NCI-H2171 treated with DMSO at 0.1 percent for 48 hours (cell line): ENCODE data around the gene FAM171A2.
A peak's percentile ranks its signal among the peaks of the same experiment; 100 is the strongest.
"Not testable (repeated sequence)": the region's sequence is repeated elsewhere in the genome, so short reads cannot be mapped to it uniquely, and the experiment has no call there.

ENCODE experiments used
- DNase-seq: peaks from one replicate; lab custom pipeline; 2025; lab: John Stamatoyannopoulos, UW

FAM171A2 gene

GRCh38 chr17:44363613-44364159 lies at the start of gene FAM171A2:
Gene FAM171A2, minus strand, starts transcription at chr17:44363853. Its CDS starts 139 bp downstream, at chr17:44363714.
- peak; percentile 45 for DNase-seq

DNA sequence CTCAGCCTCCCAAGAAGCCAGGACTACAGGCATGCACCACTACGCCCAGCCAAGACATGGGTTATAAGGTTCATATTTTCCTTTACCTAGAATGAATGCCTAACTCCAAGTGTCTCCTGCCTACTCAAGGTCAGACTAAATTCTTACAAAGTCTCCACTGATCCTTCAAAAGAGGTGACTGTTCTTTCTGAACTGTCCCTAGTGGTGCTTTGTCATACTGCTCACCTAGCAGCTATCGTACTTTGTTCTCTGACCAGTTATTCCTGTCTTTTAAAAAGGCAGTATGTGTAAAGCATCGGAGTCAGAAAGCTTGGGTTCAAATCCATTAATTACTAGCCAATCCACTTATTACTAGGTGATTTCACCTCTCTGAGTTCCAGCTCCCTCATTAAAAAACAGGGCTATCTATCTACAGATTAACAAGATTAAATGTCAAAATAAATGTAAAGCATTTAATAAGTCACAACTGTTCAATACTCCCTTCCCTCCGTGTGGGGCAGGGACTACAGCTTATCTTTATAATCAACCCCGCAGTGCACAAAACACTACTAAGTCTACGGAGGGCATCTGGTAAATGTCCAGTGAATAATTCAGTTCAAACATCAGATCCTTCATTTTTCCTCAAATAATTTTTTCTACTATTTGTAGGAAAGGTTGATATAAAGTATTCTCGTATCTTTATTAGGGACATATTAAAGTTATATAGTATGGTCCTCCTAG lies 45.8 kb upstream of the FAM171A2 start:
- DNase-seq = no peak

- DNase-seq = no peak
Measured at GRCh38 chr17:44408786-44409185, 45.1 kb upstream of the FAM171A2 start.

- DNase-seq = no peak
Measured at GRCh38 chr17:44402564-44403172, 39.0 kb upstream of the FAM171A2 start.

DNA sequence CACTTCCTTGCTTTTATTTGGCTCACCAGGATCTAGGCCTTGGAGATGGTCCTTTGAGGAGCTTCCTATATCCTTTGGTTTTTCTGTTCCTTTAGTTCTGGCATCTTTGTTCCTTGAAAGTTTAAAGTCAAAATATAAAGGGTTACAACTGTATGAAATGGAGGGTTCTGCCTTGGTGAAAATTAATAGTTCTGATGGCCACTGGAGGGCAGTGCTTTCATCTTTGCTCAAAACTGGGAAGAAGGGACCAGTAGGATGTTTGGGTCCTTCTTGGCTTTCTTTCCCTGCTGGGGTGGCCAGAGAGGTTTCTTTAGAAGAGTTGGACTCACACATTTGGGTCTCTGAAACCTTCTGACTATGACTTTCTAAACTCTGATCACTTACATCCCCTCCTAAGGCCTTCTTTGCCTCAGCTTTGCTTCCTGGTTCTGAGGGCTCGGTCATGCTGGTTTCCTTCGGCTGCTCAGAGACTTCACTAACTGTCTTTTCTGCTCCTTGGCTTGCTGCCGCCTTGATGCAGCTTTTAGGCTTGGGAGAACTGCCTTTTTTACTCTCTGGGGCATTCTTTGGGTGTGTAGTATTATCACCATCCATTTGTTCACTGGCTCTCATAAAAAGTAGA lies 36.7 kb upstream of the FAM171A2 start:
- DNase-seq = no peak

DNA sequence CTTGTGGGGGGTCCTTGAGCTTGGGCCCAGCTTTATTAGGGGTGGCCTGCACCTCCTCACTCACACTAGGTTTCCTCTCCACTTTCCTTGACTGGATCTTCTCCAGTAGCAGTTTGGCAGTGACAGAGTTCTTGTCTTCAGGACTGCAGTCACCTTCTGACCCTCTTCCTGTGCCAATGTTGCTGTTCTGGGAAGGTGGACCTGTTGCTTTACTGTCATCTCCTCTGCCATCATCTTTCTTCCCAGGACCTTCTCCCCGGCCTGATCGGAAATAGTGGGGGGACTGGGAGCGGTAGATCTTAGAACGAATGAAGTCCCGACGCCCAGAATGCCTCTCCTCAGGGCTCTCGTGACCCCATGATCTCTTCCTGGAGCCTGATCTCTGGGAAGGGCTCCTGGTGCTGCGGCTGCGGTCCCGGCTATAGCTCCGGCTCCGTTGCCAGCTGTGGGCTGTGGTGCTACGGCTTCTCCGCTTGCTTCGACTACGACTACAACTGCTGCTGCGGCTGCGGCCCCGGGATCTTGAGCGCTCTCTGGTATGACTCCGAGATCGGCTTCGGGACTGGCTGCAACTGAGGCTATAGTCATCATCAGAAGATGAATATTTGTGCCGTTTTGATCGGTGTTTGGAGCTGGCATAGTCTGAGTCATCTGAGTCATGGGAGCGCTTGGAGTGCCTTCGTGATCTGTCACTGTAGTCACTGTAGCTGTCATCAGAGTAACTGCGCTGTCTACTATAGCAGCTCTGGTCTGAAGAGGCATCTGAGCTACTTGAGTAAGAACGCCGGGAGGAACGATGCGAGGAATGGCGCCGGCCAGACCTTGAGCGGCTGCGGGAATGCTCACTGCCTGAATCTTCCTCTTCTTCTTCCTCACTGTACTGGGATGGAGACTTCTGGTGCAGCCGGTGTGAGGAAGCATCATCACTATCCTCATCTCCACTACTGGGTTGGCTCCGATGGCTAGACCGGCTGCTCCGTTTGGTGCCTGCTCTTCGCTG lies 35.3 kb upstream of the FAM171A2 start:
- no peak for DNase-seq

- DNase-seq = no peak
Measured at GRCh38 chr17:44397479-44398440, 34.1 kb upstream of the FAM171A2 start.

DNA sequence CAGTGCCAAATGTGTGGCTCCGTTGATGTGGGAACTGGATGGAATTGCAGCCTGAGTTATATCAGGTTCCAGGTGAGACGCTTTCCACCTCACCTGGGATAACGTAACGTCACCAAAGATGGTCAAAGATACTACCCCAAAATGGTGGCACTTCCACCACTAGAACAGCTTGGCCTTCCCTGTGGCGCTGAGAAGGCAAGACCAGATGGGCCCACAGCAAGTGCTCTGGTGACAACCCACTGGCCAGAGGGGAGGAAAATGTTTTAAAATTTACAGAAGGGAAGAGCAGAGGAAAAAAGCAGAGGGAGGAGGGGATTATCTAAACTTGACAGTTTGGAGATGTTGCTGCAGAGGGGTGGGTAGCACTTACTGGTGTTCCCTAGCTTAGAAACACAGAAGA lies 33.3 kb upstream of the FAM171A2 start:
- no peak for DNase-seq

GRCh38 chr17:44394833-44395232 lies 31.2 kb upstream of the FAM171A2 start:
- DNase-seq = no peak

GRCh38 chr17:44394112-44394511 lies 30.5 kb upstream of the FAM171A2 start:
- not testable (repeated sequence) for DNase-seq

- no peak for DNase-seq
Measured at GRCh38 chr17:44390250-44390870, 26.7 kb upstream of the FAM171A2 start.

DNA sequence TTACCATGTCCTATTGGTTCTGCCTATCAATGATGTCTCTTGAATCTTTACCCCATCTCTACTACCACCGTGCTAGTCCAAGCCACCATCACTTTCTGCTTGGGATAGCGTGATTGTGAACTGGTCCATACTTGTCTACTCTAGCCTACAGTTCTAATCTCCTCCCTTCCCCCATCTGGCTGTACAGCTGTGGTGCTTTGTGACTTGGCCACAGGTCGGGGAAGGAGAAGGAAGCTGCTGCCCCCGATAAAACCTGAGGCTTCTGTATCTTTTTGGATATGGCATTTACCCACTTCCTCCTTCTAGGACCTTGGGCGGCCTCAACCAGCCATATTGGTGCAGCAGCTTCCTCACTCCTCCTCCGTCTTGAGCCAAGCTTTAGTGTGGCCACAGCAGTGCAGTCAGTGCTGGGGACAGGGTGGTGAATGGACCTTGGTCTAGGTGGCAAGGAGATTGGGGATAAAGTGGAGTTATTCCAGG lies 26.1 kb upstream of the FAM171A2 start:
- DNase-seq = no peak

- DNase-seq = no peak
Measured at GRCh38 chr17:44389281-44389680, 25.6 kb upstream of the FAM171A2 start, which contains the start of gene ITGA2B. Gene ITGA2B, minus strand, starts transcription at chr17:44389649. Its CDS starts 176 bp downstream, at chr17:44389473.

DNA sequence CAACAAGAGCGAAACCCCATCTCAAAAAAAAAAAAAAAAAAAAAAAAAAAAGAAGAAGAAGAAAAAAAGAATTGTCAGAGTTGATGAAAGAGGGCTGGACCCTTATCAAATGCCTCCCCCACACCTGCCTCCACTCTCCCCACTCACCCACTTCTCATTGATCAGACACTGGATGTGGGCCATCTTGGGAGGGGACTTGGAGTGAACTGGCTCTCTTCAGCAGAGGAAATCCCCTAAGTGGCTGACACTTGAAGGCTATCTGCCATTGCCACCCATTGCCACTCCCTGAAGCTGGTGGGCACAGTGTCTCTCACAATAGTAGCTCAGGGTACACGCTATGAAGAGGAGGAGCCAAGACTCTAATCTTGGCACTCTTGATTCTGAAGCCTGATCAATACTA lies 24.2 kb upstream of the FAM171A2 start:
- no peak for DNase-seq

GRCh38 chr17:44386182-44386525 lies 22.5 kb upstream of the FAM171A2 start:
- DNase-seq = peak; percentile 36

DNA sequence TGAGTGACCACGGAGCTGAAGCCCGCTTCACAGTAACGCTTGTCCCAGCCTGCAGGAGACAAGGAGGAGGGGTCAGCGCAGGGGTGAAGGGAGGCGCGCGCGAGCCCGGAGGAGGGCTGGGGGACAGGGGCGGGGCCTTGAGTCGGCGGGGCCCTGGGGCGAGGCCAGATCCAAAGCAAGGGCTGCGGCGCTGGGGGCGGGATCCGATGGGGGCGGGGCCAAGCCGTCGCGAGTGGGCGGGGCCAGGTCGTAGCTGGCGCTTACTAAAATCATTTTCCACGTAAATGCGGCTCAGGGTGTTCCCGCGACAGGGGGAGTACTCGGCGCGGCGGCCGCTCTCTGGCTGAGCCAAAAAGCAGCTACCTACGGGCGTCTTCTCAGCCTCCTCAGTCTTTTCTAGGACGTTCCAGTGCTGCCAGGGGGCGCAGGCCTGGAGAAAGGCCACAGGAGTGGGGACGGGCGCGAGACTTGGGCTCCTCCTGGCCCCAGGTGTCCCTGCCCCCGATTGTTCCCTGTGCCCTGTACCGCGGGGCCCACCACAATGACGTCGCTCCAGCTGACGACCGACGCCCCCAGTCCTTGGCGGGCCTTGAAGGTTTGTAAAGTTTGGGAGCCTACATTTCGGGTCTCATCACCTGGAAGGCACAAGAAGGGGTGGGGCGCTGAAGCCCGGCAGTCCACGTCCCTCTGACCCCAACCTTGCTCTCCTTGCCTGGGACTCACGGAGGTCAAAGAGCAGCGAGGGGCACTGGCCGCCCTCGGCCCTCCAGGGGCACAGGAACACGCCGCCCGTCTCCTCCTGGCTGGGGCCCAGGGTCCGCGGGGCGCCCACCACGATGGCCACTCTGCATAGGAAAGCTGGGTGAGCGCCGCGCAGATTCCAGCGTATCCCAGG lies 21.9 kb upstream of the FAM171A2 start:
- peak; percentile 88 for DNase-seq

GRCh38 chr17:44384823-44385286 lies 21.2 kb upstream of the FAM171A2 start:
- DNase-seq = no peak

DNA sequence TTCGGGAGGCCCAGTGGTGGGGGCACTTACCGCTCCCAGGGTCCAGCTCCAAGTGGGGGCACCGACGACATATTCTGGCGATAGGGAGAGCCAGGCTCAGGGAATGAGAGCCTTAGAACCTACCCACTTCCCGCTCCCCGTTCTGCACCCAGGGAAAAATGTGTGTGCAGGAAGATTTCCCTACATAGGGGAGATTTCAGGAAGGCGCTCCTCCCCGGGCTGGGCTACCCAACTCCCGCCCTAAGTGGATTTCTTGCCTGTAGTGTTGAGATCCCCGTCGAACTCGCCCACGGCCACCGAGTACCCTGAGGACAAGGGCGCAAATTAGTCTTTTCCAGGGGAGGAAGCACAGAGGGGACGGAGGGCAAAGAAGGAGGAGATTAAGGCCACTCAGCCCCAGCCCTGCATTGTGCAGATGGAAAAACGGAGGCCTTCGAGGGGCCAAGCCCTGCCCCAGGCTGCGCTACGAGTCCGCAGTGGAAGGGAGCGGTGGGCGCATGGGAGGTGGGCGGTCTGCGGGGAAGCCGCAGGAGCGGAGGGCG lies 20.7 kb upstream of the FAM171A2 start:
- DNase-seq = no peak
